A549 treated with Mapracorat at 1 μM for 4 hours (cell line): Measurements from ENCODE around the gene PLA2G4D. TPM values are rescaled to one million over a fixed set of nuclear protein-coding genes. Genes with fewer than 3 reads are reported as not detected.

Source experiments
- total RNA-seq: library from RNA; stranded (reverse); fragments of 200-300 nt; extraction: Qiagen RNA extraction; gene quantifications from 5 replicates; pipeline ENCODE4 v1.2.3, GENCODE V29; 2022

Gene PLA2G4D, protein sequence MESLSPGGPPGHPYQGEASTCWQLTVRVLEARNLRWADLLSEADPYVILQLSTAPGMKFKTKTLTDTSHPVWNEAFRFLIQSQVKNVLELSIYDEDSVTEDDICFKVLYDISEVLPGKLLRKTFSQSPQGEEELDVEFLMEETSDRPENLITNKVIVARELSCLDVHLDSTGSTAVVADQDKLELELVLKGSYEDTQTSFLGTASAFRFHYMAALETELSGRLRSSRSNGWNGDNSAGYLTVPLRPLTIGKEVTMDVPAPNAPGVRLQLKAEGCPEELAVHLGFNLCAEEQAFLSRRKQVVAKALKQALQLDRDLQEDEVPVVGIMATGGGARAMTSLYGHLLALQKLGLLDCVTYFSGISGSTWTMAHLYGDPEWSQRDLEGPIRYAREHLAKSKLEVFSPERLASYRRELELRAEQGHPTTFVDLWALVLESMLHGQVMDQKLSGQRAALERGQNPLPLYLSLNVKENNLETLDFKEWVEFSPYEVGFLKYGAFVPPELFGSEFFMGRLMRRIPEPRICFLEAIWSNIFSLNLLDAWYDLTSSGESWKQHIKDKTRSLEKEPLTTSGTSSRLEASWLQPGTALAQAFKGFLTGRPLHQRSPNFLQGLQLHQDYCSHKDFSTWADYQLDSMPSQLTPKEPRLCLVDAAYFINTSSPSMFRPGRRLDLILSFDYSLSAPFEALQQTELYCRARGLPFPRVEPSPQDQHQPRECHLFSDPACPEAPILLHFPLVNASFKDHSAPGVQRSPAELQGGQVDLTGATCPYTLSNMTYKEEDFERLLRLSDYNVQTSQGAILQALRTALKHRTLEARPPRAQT
- total RNA-seq, result not detected in 5 replicates

DNA sequence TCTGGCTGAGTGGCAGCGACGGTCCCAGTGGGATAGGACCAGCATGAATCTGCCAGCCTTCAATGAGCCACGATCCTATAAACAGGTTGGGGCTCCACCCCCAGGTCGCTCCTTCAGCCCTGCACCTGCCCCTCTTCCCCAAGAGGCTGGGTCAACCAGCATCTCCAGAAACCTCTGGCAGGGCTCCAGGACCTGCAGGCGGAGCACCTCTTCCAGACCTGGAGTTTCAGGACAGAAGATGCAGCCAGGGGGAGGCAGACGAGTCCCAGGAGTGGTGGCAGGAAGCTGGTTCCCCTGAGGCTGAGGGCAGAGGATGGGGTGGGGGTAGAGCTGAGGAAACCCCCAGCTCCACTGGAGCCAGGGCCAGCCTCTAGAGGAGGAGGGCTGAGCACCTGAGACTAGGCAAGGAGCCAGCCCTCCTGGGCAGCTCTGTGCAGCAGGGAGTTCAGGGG is at the start of gene PLA2G4D:
Gene PLA2G4D, minus strand, starts transcription at position 51 of the 452 bp plus-strand sequence. CDS start 103 bp downstream, outside the sequence.

DNA sequence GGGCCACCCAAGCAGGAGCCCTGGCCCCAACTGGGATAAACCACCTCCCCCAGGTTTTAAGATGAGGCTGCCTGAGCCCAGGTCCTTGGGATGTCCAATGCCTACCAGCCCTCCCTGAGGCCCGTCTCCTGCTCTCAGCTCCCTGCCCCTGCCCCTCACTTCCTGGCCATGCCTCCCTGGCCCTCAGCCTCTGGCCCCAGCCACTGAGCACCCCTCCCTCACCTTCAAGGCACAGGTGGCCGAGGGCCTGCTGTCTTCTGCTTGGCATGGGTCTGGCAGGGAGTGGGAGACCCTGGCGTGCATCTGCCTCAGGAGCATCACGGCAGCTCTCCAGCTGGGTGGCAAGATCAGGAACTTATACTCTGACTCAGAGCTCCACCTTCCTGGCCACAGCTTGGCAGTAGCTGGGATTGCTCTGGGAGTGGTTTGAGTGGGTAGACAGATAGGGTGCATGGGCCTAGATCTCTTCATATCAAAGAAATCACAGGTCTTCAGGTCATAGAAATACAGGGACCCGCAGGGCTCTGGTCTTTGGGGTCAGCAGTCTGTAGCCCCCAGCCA is 73.6 kb downstream of the PLA2G4D start, which contains the start of gene PLA2G4E:
Gene PLA2G4E, minus strand, starts transcription at position 330 of the 561 bp plus-strand sequence. Its CDS starts 12 bp downstream, at position 318.

Other genes starting within 250 kb of the PLA2G4D start
- 0.16 to 0.34 TPM (median 0.25 TPM) in 5 replicates for gene SPTBN5, start 200.5 kb downstream of the PLA2G4D start, total RNA-seq
- gene EHD4, start 122.0 kb downstream of the PLA2G4D start, total RNA-seq, result 9.9 to 12.4 TPM (median 11.5 TPM) in 5 replicates
- not detected in 5 replicates for gene PLA2G4E, start 73.5 kb downstream of the PLA2G4D start, total RNA-seq
- gene PLA2G4F, start 62.1 kb upstream of the PLA2G4D start, total RNA-seq, result not detected in 5 replicates
- gene VPS39, start 113.7 kb upstream of the PLA2G4D start, total RNA-seq, result 14.1 to 16.4 TPM (median 15.7 TPM) in 5 replicates
- gene GANC, start 178.6 kb upstream of the PLA2G4D start, total RNA-seq, result 5.4 to 7.4 TPM (median 6.9 TPM) in 5 replicates
- 26.0 to 32.5 TPM (median 27.5 TPM) in 5 replicates for gene TMEM87A, start 178.9 kb upstream of the PLA2G4D start, total RNA-seq